GM13977 (cell line): ENCODE results near the gene ROBO2.

Experiments used
- DNase-seq: peaks from one replicate; pipeline ENCODE4 v3.0.0; 2012; ENCODE audit warnings: low spot score
- in situ Hi-C: fragments of 300-500 bp; cut with MboI; formaldehyde crosslinking; loops from one replicate; pipeline ENCODE4 v1.12.0; 2022; ENCODE audit warnings: low sequenced_read_pairs, low pct_unique_long_range_greater_than_20kb, mixed read lengths, inconsistent platforms; ENCODE audit not compliant: unreplicated experiment
- TF ChIP-seq, protein P1 (sequence below): IDR thresholded peaks from 2 replicates; pipeline ENCODE4 v1.5.1; 2012; ENCODE audit warnings: mild to moderate bottlenecking, control low read depth; ENCODE audit not compliant: insufficient read depth; ENCODE audit errors: extremely low read depth, missing control alignments

Gene ROBO2

DNA sequence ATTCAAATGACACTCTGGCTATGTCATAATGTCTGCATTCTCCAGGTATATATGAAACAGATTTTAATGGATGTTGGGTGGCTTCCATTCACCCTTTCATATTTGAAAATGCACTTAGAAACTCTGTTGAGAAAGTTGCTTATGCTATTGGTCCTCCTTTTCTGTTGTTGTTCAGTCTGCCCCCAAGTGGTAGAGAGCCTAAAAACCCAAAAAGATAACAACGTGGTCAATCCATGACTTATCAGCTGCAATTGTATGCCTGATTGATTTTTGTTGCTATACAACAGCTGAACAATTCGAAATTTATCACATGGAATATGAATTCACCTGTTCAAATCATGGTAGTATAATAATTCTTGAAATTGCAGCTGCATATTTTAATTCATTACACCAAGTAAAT, 279.8 kb downstream of the ROBO2 start:
- TF ChIP-seq, protein P1, sequence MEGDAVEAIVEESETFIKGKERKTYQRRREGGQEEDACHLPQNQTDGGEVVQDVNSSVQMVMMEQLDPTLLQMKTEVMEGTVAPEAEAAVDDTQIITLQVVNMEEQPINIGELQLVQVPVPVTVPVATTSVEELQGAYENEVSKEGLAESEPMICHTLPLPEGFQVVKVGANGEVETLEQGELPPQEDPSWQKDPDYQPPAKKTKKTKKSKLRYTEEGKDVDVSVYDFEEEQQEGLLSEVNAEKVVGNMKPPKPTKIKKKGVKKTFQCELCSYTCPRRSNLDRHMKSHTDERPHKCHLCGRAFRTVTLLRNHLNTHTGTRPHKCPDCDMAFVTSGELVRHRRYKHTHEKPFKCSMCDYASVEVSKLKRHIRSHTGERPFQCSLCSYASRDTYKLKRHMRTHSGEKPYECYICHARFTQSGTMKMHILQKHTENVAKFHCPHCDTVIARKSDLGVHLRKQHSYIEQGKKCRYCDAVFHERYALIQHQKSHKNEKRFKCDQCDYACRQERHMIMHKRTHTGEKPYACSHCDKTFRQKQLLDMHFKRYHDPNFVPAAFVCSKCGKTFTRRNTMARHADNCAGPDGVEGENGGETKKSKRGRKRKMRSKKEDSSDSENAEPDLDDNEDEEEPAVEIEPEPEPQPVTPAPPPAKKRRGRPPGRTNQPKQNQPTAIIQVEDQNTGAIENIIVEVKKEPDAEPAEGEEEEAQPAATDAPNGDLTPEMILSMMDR, result peak; percentile 38
- DNase-seq, result peak; percentile 28
- in situ Hi-C loops, result no loop called here

DNA sequence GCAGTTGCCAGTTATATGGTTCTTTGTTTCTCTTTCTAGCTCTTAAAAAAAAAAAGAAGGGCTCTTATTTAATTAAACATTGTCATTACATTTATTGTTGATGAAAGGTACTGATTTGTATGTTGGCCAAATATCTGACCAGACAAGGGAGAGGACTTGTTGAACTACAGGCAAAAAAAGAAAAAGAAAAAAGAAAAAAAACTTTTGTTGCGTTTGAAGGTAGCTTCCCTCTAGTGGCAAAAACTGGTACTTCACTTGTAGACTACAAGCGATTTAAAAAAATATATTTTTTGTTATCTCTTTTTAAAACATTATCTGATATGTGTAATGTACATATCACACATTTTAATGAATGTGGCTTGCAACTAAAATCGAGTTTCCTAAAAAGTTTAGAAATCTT, 280.6 kb downstream of the ROBO2 start:
- no peak for DNase-seq
- in situ Hi-C loops, result no loop called here
- TF ChIP-seq, protein P1, result peak; percentile 40

DNA sequence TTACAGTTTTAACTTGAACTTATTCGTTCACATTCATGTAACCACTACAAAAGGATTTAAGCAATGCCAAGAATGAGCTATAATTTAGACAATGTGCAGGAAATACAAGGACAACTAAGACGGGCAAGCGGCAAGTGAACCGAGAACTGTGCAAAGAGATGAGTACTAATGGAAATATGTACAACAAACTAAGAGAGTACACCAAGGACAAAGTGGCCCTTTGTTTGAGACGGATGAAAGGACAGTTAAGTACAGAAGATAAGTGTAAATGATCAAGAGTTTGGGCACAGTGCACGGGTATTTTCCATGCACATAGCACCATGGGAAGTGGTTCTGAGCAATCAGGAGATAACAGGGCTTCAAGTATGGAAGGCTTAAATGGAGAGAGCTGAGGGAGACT, 281.7 kb downstream of the ROBO2 start:
- in situ Hi-C loops, result no loop called here
- TF ChIP-seq, protein P1, result no peak
- DNase-seq, result no peak

DNA sequence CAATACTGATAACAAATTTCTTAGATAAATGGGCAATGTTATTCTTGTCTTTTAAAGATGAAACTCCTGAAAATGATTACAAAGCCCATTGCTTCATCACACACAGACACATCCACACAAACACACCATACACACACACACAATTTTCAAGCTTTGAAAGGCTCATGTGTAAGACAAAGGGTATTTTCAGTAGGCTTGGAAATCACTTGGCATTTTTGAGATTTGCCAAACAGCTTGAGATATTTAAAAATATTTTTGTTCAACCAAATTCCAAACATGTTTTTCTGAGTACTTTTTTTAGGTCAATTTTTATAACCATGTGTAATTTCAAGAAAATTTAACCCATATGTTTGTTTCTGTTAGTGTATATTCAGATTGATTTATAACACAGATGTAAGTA, 283.7 kb downstream of the ROBO2 start:
- no peak for DNase-seq
- in situ Hi-C loops, result no loop called here
- TF ChIP-seq, protein P1, result no peak

DNA sequence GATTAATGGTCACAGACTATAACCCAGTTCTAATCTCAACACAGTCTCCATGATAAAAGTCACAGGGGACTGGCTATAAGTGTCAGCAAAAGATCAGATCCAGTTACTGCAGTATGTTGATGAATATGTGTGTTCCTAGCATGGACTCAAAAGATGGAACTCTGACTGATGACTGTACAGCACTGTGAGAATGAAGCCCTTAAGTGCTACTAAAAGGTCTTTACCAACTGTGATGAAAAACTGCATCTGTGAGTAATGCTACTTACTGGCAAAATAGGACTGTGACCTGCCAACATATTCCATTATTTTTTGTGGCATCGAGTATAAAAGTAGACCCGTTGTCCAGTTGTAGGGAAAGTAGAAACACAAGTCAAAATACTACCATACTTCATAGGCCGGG, 284.2 kb downstream of the ROBO2 start:
- TF ChIP-seq, protein P1, result no peak
- in situ Hi-C loops, result no loop called here
- no peak for DNase-seq

DNA sequence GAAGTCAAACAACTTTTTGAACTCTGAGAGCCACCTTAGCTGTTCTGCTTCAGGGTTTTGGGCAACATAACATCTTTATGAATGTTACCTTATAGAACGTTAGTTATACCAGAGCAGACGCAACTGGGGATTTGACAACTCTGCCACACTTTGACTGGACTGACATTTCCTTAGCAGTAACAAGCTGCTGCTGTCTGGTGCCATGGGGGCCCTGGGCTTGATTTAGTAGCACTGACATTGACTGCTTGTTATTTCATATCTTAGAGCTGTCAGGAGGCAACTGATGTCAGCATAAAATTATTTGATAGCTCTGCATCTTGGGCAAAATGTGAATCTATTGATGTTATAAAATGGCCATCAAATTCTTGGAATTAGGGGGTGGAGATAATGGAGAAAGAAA, 285.4 kb downstream of the ROBO2 start:
- in situ Hi-C loops, result no loop called here
- TF ChIP-seq, protein P1, result no peak
- DNase-seq, result no peak

DNA sequence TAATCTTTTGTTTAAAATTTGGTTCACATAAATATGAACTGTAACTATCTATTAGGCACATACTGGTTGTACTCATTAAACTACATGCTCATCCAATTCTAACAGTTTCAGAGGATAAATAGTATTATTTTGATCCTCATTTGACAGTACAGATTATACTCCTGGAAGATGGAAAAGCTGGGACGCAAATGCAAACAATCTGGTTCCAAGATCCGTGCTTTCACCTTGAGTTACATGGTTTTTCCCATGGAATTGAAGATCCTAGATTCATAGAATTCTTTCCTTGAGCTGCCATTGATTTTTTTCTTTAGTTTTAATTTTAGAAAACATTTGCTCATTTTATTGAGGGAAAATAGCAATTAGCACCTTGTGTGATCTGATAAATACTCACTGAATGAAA, 285.8 kb downstream of the ROBO2 start:
- TF ChIP-seq, protein P1, result no peak
- in situ Hi-C loops, result no loop called here
- DNase-seq, result no peak
